A549 (cell line): ENCODE results near the gene SELENOO. TPM values are rescaled to one million over a fixed set of nuclear protein-coding genes. Genes with fewer than 3 reads are reported as not detected.

ENCODE experiments used
- ATAC-seq, 2 experiments: fragments of 200-7000 bp in 1 of 2; fragments of >200 bp in 1 of 2; cut with Nextera tagmentation in 1 of 2; cut with Tn5 transposase in 1 of 2; 3 replicates each; pipeline versions ENCODE4 v1.8.0 to v1.9.1; 2018 to 2020; ENCODE audit warnings: mild to moderate bottlenecking in 1 of 2, moderate library complexity in 1 of 2
- CTCF ChIA-PET: fragments of 300-600 bp; sonication (Branson Sonifier 250); formaldehyde crosslinking; extraction: SDS; loops from one replicate; lab custom pipeline; 2021; ENCODE audit warnings: antibody characterized with exemption, inconsistent platforms; lab: Yijun Ruan, JAX
- POLR2A ChIA-PET: fragments of 350-600 bp; formaldehyde crosslinking; extraction: SDS; loops from one replicate; lab custom pipeline; 2021; ENCODE audit warnings: antibody characterized with exemption, inconsistent platforms; lab: Yijun Ruan, JAX
- DNase-seq, 2 experiments: peaks; one replicate each; pipeline versions ENCODE4 v3.0.0 to v3.0.0-alpha.2; 2011 to 2016; ENCODE audit warnings: low read depth in 1 of 2, low spot score in 1 of 2
- FAIRE-seq: peaks from 2 replicates; lab custom pipeline; 2011; peaks lifted over from hg19 to GRCh38; lab: Jason Lieb, UNC
- H3K27ac ChIP-seq, 2 experiments: fragments of >200 bp; sonication (Bioruptor Twin); formaldehyde crosslinking; 3 replicates each; pipeline ENCODE4 v1.5.1; 2016 to 2017
- H3K4me1 ChIP-seq: fragments of >200 bp; sonication (Bioruptor Twin); formaldehyde crosslinking; 3 replicates; pipeline ENCODE4 v1.6.1; 2016
- H3K4me2 ChIP-seq: fragments of >200 bp; sonication (Bioruptor Twin); formaldehyde crosslinking; 3 replicates; pipeline ENCODE4 v1.6.1; 2016
- H3K4me3 ChIP-seq: fragments of >200 bp; sonication (Bioruptor Twin); formaldehyde crosslinking; 3 replicates; pipeline ENCODE4 v1.5.1; 2016
- H3K9me3 ChIP-seq: fragments of >200 bp; sonication (Bioruptor Twin); formaldehyde crosslinking; 3 replicates; pipeline ENCODE4 v1.6.1; 2016
- BHLHE40 ChIP-seq: IDR thresholded peaks from 2 replicates; pipeline ENCODE4 v1.6.1; 2012; ENCODE audit warnings: low read depth, low read length, inconsistent platforms
- EP300 ChIP-seq, 2 experiments: fragments of >200 bp; sonication (Bioruptor Twin); formaldehyde crosslinking; IDR thresholded peaks; 2 replicates in 1 of 2; 3 replicates in 1 of 2; pipeline ENCODE4 v1.6.1; 2016 to 2017
- FOSB ChIP-seq: fragments of 250-450 bp; sonication (Bioruptor Pico); IDR thresholded peaks from 2 replicates; pipeline ENCODE4 v1.5.0; 2020; ENCODE audit warnings: mild to moderate bottlenecking, moderate library complexity
- FOSL2 ChIP-seq, 2 experiments: fragments of 450-650 bp in 1 of 2; fragments of >200 bp in 1 of 2; sonication (Bioruptor Twin) in 1 of 2; formaldehyde crosslinking; IDR thresholded peaks; 2 replicates each; pipeline versions ENCODE4 v1.5.0 to v1.6.1; 2016 to 2020; ENCODE audit warnings: mild to moderate bottlenecking in 1 of 2, moderate library complexity in 1 of 2
- HES2 ChIP-seq: fragments of >200 bp; sonication (Bioruptor Twin); formaldehyde crosslinking; IDR thresholded peaks from 2 replicates; pipeline ENCODE4 v1.6.1; 2016
- HOXB13 ChIP-seq: fragments of 250-450 bp; sonication (Bioruptor Pico); IDR thresholded peaks from 2 replicates; pipeline ENCODE4 v1.5.0; 2020; ENCODE audit warnings: low read depth, mild to moderate bottlenecking, moderate library complexity
- KDM1A ChIP-seq: fragments of 200-600 bp; sonication (generic); IDR thresholded peaks from 2 replicates; pipeline ENCODE4 v1.6.1; 2016; ENCODE audit warnings: low read depth, mild to moderate bottlenecking
- MAZ ChIP-seq: fragments of 150-350 bp; IDR thresholded peaks from 2 replicates; pipeline ENCODE4 v1.6.1; 2014; ENCODE audit warnings: antibody characterized with exemption, low read depth, low read length, borderline replicate concordance
- NR3C1 ChIP-seq: fragments of >200 bp; sonication (Bioruptor Twin); formaldehyde crosslinking; IDR thresholded peaks from 3 replicates; pipeline ENCODE4 v1.6.1; 2017
- PBX3 ChIP-seq: IDR thresholded peaks from 2 replicates; pipeline ENCODE4 v1.6.1; 2012
- POLR2A ChIP-seq: IDR thresholded peaks from 2 replicates; pipeline ENCODE4 v1.6.1; 2012; ENCODE audit warnings: mild to moderate bottlenecking, low read length
- RFX5 ChIP-seq: fragments of 450-650 bp; IDR thresholded peaks from 2 replicates; pipeline ENCODE4 v1.7.1; 2014; ENCODE audit warnings: antibody characterized with exemption, mild to moderate bottlenecking, moderate library complexity
- RNF2 ChIP-seq: fragments of 200-600 bp; sonication (generic); IDR thresholded peaks from 2 replicates; pipeline ENCODE4 v1.6.1; 2016; ENCODE audit warnings: low read depth, mild to moderate bottlenecking, antibody characterized with exemption, moderate library complexity, borderline replicate concordance
- TP53 ChIP-seq: fragments of 250-450 bp; sonication (Bioruptor Pico); IDR thresholded peaks from 2 replicates; pipeline ENCODE4 v1.5.0; 2021; ENCODE audit warnings: mild to moderate bottlenecking, moderate library complexity
- ZC3H11A ChIP-seq: fragments of 450-650 bp; IDR thresholded peaks from 2 replicates; pipeline ENCODE4 v1.6.1; 2014; ENCODE audit warnings: antibody characterized with exemption, mild to moderate bottlenecking
- ZNF302 ChIP-seq: fragments of 250-450 bp; sonication (Bioruptor Pico); IDR thresholded peaks from 2 replicates; pipeline ENCODE4 v1.9.0; 2021; ENCODE audit warnings: inconsistent platforms, mild to moderate bottlenecking, moderate library complexity
- ZSCAN20 ChIP-seq: fragments of 250-450 bp; sonication (Bioruptor Pico); IDR thresholded peaks from 2 replicates; pipeline ENCODE4 v1.8.0; 2022; ENCODE audit warnings: mild to moderate bottlenecking, moderate library complexity
- WGBS: methylation state at CpG from one replicate; pipeline ENCODE4 v1.1.6; 2017; ENCODE audit errors: missing lambda C conversion rate; 5-methylcytosine and 5-hydroxymethylcytosine counted together
- polyA plus RNA-seq, 4 experiments: library from polyadenylated mRNA; depleted of rRNA in 3 of 4; stranded (reverse); fragments of >200 nt; fragmentation: RNase III in 1 of 4; extraction: RNeasy Plus Mini Kit Qiagen cat#74134 plus additional on column Dnase treatment in 1 of 4; gene quantifications; 2 replicates in 3 of 4; 3 replicates in 1 of 4; pipeline ENCODE4 v1.2.3, GENCODE V29; 2011 to 2017
- TF ChIP-seq, protein P1 (sequence below): fragments of 250-450 bp; sonication (Bioruptor Pico); IDR thresholded peaks from 2 replicates; pipeline ENCODE4 v1.5.0; 2021; ENCODE audit warnings: mild to moderate bottlenecking, moderate library complexity, borderline replicate concordance

The SELENOO gene
- polyA plus RNA-seq, 2 of the 4 experiments (the other 2 are of a cell fraction) = 7.8 to 14.7 TPM

GRCh38 chr22:50245214-50246072 is 44.6 kb downstream of the SELENOO start:
- Histone ChIP-seq H3K4me2 (peak overlapping the region; percentile 98), H3K4me3 (peak overlapping the region; percentile 97), H3K27ac (peak overlapping the region; percentile 88 to 96), H3K4me1 (peaks cover 25% of the 10 kb centered on the region; the same call in 2 of the 3 replicates), H3K9me3 (no peaks in the 10 kb centered on the region)
- FAIRE-seq (no peak), DNase-seq (no peak), ATAC-seq (peak; percentile 22 to 35; a peak in 4 of 6 replicates)
- ChIA-PET CTCF (interaction anchor here (0.8 to 1.8 kb wide), 2 partner anchors 75 to 97 kb away, joined by 3 read pairs; no protein-coding TSS in a partner anchor), POLR2A (interaction anchor here (0.7 kb wide), 1 partner anchor 97 kb away, joined by 3 read pairs; no protein-coding TSS in a partner anchor)
- TF ChIP-seq PBX3 (no peak), RNF2 (no peak), NR3C1 (no peak), FOSL2 (IDR thresholded peaks at IDR 0.05) (no peak), FOSL2 (CRISPR knock-in tag; IDR thresholded peaks at IDR 0.05) (no peak), MAZ (no peak)
- 60% methylated on average over 1 of the region's 53 CpGs for WGBS

- H3K4me2 ChIP-seq = peak overlapping the region; percentile 98
- ChIA-PET CTCF (interaction anchor here (0.6 to 1.8 kb wide), 3 partner anchors 74 to 98 kb away, joined by 3 to 6 read pairs (median 3); no protein-coding TSS in a partner anchor), POLR2A (interaction anchor here (0.7 to 1.1 kb wide), 2 partner anchors 25 to 96 kb away, joined by 3 read pairs; no protein-coding TSS in a partner anchor)
- TF ChIP-seq EP300 (IDR thresholded peaks at IDR 0.05) (no peak), BHLHE40 (no peak), TP53 (no peak), ZC3H11A (no peak), POLR2A (no peak), RFX5 (no peak), ZSCAN20 (no peak), HOXB13 (CRISPR knock-in tag) (no peak), KDM1A (no peak), HES2 (no peak), FOSB (no peak), MAZ (no peak), ZNF302 (no peak)
- TF ChIP-seq, protein P1, sequence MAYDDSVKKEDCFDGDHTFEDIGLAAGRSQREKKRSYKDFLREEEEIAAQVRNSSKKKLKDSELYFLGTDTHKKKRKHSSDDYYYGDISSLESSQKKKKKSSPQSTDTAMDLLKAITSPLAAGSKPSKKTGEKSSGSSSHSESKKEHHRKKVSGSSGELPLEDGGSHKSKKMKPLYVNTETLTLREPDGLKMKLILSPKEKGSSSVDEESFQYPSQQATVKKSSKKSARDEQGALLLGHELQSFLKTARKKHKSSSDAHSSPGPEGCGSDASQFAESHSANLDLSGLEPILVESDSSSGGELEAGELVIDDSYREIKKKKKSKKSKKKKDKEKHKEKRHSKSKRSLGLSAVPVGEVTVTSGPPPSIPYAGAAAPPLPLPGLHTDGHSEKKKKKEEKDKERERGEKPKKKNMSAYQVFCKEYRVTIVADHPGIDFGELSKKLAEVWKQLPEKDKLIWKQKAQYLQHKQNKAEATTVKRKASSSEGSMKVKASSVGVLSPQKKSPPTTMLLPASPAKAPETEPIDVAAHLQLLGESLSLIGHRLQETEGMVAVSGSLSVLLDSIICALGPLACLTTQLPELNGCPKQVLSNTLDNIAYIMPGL (CRISPR knock-in tag) = no peak
- no peak overlapping the region for H3K27ac ChIP-seq
- peaks cover 26% of the 10 kb centered on the region; the same call in 2 of the 3 replicates for H3K4me1 ChIP-seq
- no peak overlapping the region; the same call in 2 of the 3 replicates for H3K4me3 ChIP-seq
- WGBS = 89% methylated on average over 8 of the region's 20 CpGs
- DNase-seq = peak in 1 of 2 experiments; percentile 47
- ATAC-seq = peak; percentile 30 to 41; a peak in 2 of 6 replicates
- no peak for FAIRE-seq
- no peaks in the 10 kb centered on the region for H3K9me3 ChIP-seq
Observed at GRCh38 chr22:50246242-50247175, 45.7 kb downstream of the SELENOO start.
